Left ventricle myocardium inferior (tissue), 1 donor: ENCODE results near the gene MAGI2. TPM values are rescaled to one million over a fixed set of nuclear protein-coding genes. Genes with fewer than 3 reads are reported as not detected.

Experiments used
- DNase-seq: peaks from one replicate; pipeline ENCODE4 v3.0.0-alpha.2; 2020
- H3K27ac ChIP-seq: fragments of 200-600 bp; replicated peaks from 2 replicates; pipeline ENCODE4 v1.8.0; 2021
- H3K27me3 ChIP-seq: fragments of 200-600 bp; 2 replicates; pipeline ENCODE4 v1.8.0; 2021; ENCODE audit warnings: low read depth
- H3K36me3 ChIP-seq: fragments of 200-600 bp; 2 replicates; pipeline ENCODE4 v1.8.0; 2021
- H3K4me1 ChIP-seq: fragments of 200-600 bp; 2 replicates; pipeline ENCODE4 v1.8.0; 2021
- H3K4me3 ChIP-seq: fragments of 200-600 bp; 2 replicates; pipeline ENCODE4 v1.8.0; 2021; ENCODE audit warnings: mild to moderate bottlenecking, moderate library complexity
- H3K9me3 ChIP-seq: fragments of 200-600 bp; replicated peaks from 2 replicates; pipeline ENCODE4 v1.8.0; 2021
- CTCF ChIP-seq: fragments of 200-600 bp; IDR thresholded peaks from 2 replicates; pipeline ENCODE4 v1.8.0; 2021; ENCODE audit warnings: antibody characterized with exemption, mild to moderate bottlenecking, borderline replicate concordance
- intact Hi-C: fragments of 100-400 bp; cut with micrococcal nuclease; formaldehyde crosslinking; loops from one replicate; pipeline ENCODE4 v1.11.0; 2022
- total RNA-seq: library from RNA; stranded (reverse); fragmentation: NEBNext Ultra II Directional; extraction: Animal tissue kit (Norgen Biotek cat#: 25700); gene quantifications from one replicate; pipeline ENCODE4 v1.2.1, GENCODE V29; 2021
- donor health status: DM: no; HTN: yes; CAD: no; lungs with severe emphysema.

MAGI2 gene
- total RNA-seq, 1 donor from 2014 or later, result 4.5 TPM

- intact Hi-C loops, result no loop called here
- H3K27me3 ChIP-seq, result no peaks in the 10 kb centered on the region
- no peaks in the 10 kb centered on the region for H3K9me3 ChIP-seq
- H3K4me3 ChIP-seq, result no peak overlapping the region
- peaks cover 39% of the 10 kb centered on the region for H3K4me1 ChIP-seq
- H3K27ac ChIP-seq, result peak overlapping the region; percentile 97
- no peak for DNase-seq
- no peaks in the 10 kb centered on the region for H3K36me3 ChIP-seq
- peak; percentile 3 for TF ChIP-seq CTCF
These were observed 1432.6 kb downstream of the MAGI2 start for GRCh38 chr7:78020874-78021249.

- DNase-seq, result no peak
- H3K27ac ChIP-seq, result peak overlapping the region; percentile 97
- peak overlapping the region; percentile 70 for H3K4me3 ChIP-seq
- no peaks in the 10 kb centered on the region for H3K36me3 ChIP-seq
- TF ChIP-seq CTCF, result peak; percentile 80
- H3K4me1 ChIP-seq, result peaks cover 44% of the 10 kb centered on the region
- intact Hi-C loops, result no loop called here
- H3K27me3 ChIP-seq, result no peaks in the 10 kb centered on the region
- no peaks in the 10 kb centered on the region for H3K9me3 ChIP-seq
These were observed 1433.2 kb downstream of the MAGI2 start for GRCh38 chr7:78020136-78020873.

- intact Hi-C loops, result no loop called here
- no peaks in the 10 kb centered on the region for H3K9me3 ChIP-seq
- no peaks in the 10 kb centered on the region for H3K27me3 ChIP-seq
- peak; percentile 94 for DNase-seq
- peaks cover 44% of the 10 kb centered on the region for H3K4me1 ChIP-seq
- peak overlapping the region; percentile 70 for H3K4me3 ChIP-seq
- TF ChIP-seq CTCF, result peak; percentile 28
- peak overlapping the region; percentile 97 for H3K27ac ChIP-seq
- H3K36me3 ChIP-seq, result no peaks in the 10 kb centered on the region
These were observed 1433.9 kb downstream of the MAGI2 start for GRCh38 chr7:78019447-78020135.

GRCh38 chr7:78018641-78019446 lies 1434.6 kb downstream of the MAGI2 start:
- H3K36me3 ChIP-seq, result no peaks in the 10 kb centered on the region
- peak; percentile 33 for DNase-seq
- peak; percentile 21 for TF ChIP-seq CTCF
- peaks cover 44% of the 10 kb centered on the region for H3K4me1 ChIP-seq
- peak overlapping the region; percentile 70 for H3K4me3 ChIP-seq
- H3K27me3 ChIP-seq, result no peaks in the 10 kb centered on the region
- intact Hi-C loops, result no loop called here
- no peaks in the 10 kb centered on the region for H3K9me3 ChIP-seq
- peak overlapping the region; percentile 97 for H3K27ac ChIP-seq

- no peaks in the 10 kb centered on the region for H3K27me3 ChIP-seq
- peak overlapping the region; percentile 70 for H3K4me3 ChIP-seq
- DNase-seq, result no peak
- H3K27ac ChIP-seq, result no peak overlapping the region
- H3K36me3 ChIP-seq, result no peaks in the 10 kb centered on the region
- TF ChIP-seq CTCF, result no peak
- no peaks in the 10 kb centered on the region for H3K9me3 ChIP-seq
- peaks cover 44% of the 10 kb centered on the region for H3K4me1 ChIP-seq
- intact Hi-C loops, result no loop called here
These were observed 1435.8 kb downstream of the MAGI2 start for GRCh38 chr7:78017591-78018100.
